Pancreas (tissue), 10 donors: ENCODE measurements around the gene CHMP2A. TPM values are rescaled to one million over a fixed set of nuclear protein-coding genes. Genes with fewer than 3 reads are reported as not detected.
"Not testable (repeated sequence)": the region's sequence is repeated elsewhere in the genome, so short reads cannot be mapped to it uniquely, and the experiment has no call there.

ENCODE experiments used
- ATAC-seq, 4 donors: fragments of 200-7000 bp; cut with Tn5 transposase; one replicate each; pipeline versions ENCODE4 v1.8.0 to v1.9.1; 2020; ENCODE audit warnings: mild to moderate bottlenecking in 4 of 4, moderate library complexity in 4 of 4
- DNase-seq, 6 donors: peaks; one replicate each; pipeline ENCODE4 v3.0.0-alpha.2; 2020
- FAIRE-seq: peaks from 2 replicates; lab custom pipeline; 2012; peaks lifted over from hg19 to GRCh38; lab: Jason Lieb, UNC
- H3K27ac ChIP-seq, 4 donors: fragments of 200-600 bp; sonication (generic); 1 replicate in 3 of 4; 2 replicates in 1 of 4; pipeline versions ENCODE4 v1.5.0 to v1.8.0; 2020
- H3K27me3 ChIP-seq, 4 donors: fragments of 200-600 bp; one replicate each; pipeline ENCODE4 v1.8.0; 2021
- H3K36me3 ChIP-seq, 3 donors: fragments of 200-600 bp; sonication (generic) in 1 of 3; one replicate each; pipeline versions ENCODE4 v1.5.0 to v1.8.0; 2020 to 2021
- H3K4me1 ChIP-seq, 3 donors: fragments of 200-600 bp; one replicate each; pipeline ENCODE4 v1.8.0; 2021
- H3K4me3 ChIP-seq, 4 donors: fragments of 200-600 bp; sonication (generic) in 2 of 4; one replicate each; pipeline versions ENCODE4 v1.5.0 to v1.8.0; 2020 to 2021
- H3K9me3 ChIP-seq, 4 donors: fragments of 200-600 bp; one replicate each; pipeline ENCODE4 v1.8.0; 2021
- CTCF ChIP-seq, 4 donors: fragments of 200-600 bp; sonication (generic) in 3 of 4; IDR thresholded peaks; one replicate each; pipeline versions ENCODE4 v1.5.0 to v1.8.0; 2021; ENCODE audit warnings: antibody characterized with exemption in 4 of 4
- WGBS, 2 donors: extraction: QIAGEN DNeasy Blood & Tissue Kit; methylation state at CpG; one replicate each; pipeline ENCODE4 v1.1.7; 2013; 5-methylcytosine and 5-hydroxymethylcytosine counted together
- intact Hi-C, 3 donors: fragments of 100-400 bp; cut with DNase I; formaldehyde crosslinking; loops; one replicate each; pipeline versions ENCODE4 v1.11.1 to v1.14.2; 2022
- microRNA-seq, 2 donors: library from miRNA; unstranded; fragments of <30 nt; microRNA quantifications; one replicate each; pipeline versions ENCODE4 to v1.1.0, GENCODE V29; 2019 to 2020
- polyA plus RNA-seq, 2 donors: library from polyadenylated mRNA; stranded (reverse); fragments of 200-250 nt; gene quantifications; one replicate each; pipeline ENCODE4 v1.2.3, GENCODE V29; 2013
- total RNA-seq, 6 donors: library from RNA; stranded (reverse); fragmentation: NEBNext Ultra II Directional in 4 of 6; extraction: Animal tissue kit (Norgen Biotek cat#: 25700) in 4 of 6; gene quantifications; one replicate each; pipeline versions ENCODE4 v1.2.1 to v1.2.4, GENCODE V29; 2021 to 2023
- donor health status: healthy with polysubstance abuse.
- donor health status: DM: no; HTN: no; CAD: no; lungs with moderate emphysema.
- donor health status: DM: no; HTN: no; CAD: no.
- donor health status: control.
- donor health status: control.
- donor health status: Bipolar disorder and iron deficiency.
- donor health status: DM: yes; HTN: yes; CAD: no.
- donor health status: DM: no; HTN: no; CAD: no.
- donor health status: DM: no; HTN: no; CAD: no.
- donor health status: DM: yes; HTN: yes; CAD: no.

Gene CHMP2A
- total and polyA plus RNA-seq, 8 donors = 45.8 to 118 (median 60.0) TPM

GRCh38 chr19:58511353-58512208 is 43.3 kb downstream of the CHMP2A start, which contains the start of gene SLC27A5:
SLC27A5 (minus strand) TSS chr19:58511992; CDS start chr19:58511955, 37 bp downstream.
- no peak within 1 kb of the TSS for H3K4me3 ChIP-seq
- DNase-seq (peak in 2 of 6 donors; percentile 7 to 76), FAIRE-seq (no peak), ATAC-seq (no peak)
- H3K4me1 ChIP-seq = peaks cover 0 to 7% (median 0%) of the 10 kb centered on the region in 3 donors
- intact Hi-C loops = no loop called here
- 75 to 83% methylated on average over 25 of the region's 25 CpGs for WGBS, 2 donors
- no peaks in the 10 kb centered on the region for H3K27me3 ChIP-seq
- no peaks in the 10 kb centered on the region for H3K9me3 ChIP-seq
- peaks cover 0 to under 1% (median 0%) of the 10 kb centered on the region in 3 donors for H3K36me3 ChIP-seq
- TF ChIP-seq CTCF (IDR thresholded peaks at IDR 0.05) = no peak
- no peak within 1 kb of the TSS for H3K27ac ChIP-seq

- FAIRE-seq (no peak), DNase-seq (no peak), ATAC-seq (no peak)
- no peaks in the 10 kb centered on the region for H3K9me3 ChIP-seq
- peaks cover 0 to 7% (median 0%) of the 10 kb centered on the region in 3 donors for H3K4me1 ChIP-seq
- no peaks in the 10 kb centered on the region for H3K36me3 ChIP-seq
- WGBS, 2 donors = 79 to 85% methylated on average over 8 of the region's 8 CpGs
- intact Hi-C loops = no loop called here
- H3K27ac ChIP-seq = no peak overlapping the region
- H3K4me3 ChIP-seq = no peak overlapping the region
- TF ChIP-seq CTCF (IDR thresholded peaks at IDR 0.05) = no peak
- H3K27me3 ChIP-seq = no peaks in the 10 kb centered on the region
These were observed 44.6 kb downstream of the CHMP2A start for GRCh38 chr19:58510084-58510862.

GRCh38 chr19:58509731-58510083 is 45.2 kb downstream of the CHMP2A start:
- Histone ChIP-seq H3K36me3 (no peaks in the 10 kb centered on the region), H3K27ac (no peak overlapping the region), H3K9me3 (no peaks in the 10 kb centered on the region), H3K27me3 (no peaks in the 10 kb centered on the region), H3K4me1 (peaks cover 0 to 7% (median 0%) of the 10 kb centered on the region in 3 donors), H3K4me3 (no peak overlapping the region)
- no peak for DNase-seq
- no peak for ATAC-seq
- 82 to 90% methylated on average over 11 of the region's 11 CpGs for WGBS, 2 donors
- TF ChIP-seq CTCF (IDR thresholded peaks at IDR 0.05) = no peak
- intact Hi-C loops = no loop called here
- no peak for FAIRE-seq

GRCh38 chr19:58507602-58508223 is 47.2 kb downstream of the CHMP2A start:
- H3K4me3 ChIP-seq, intact Hi-C loops, H3K27ac ChIP-seq, H3K27me3 ChIP-seq, ATAC-seq, DNase-seq, FAIRE-seq, H3K4me1 ChIP-seq, H3K36me3 ChIP-seq, H3K9me3 ChIP-seq: not testable (repeated sequence)
- 68 to 71% methylated on average over 7 of the region's 8 CpGs for WGBS, 2 donors

Small RNA genes lying within 50 kb of the gene (microRNA-seq; reads per million reads assigned to microRNA genes)
- gene MIR6807 = 0 reads per million in 2 donors

Other genes with a start within 250 kb of the CHMP2A start
- gene ERVK3-1, start 249.7 kb downstream of the CHMP2A start, total RNA-seq = 10 to 100 TPM in 5 of 6 donors, 1 to 10 TPM in 1; 8.6 to 17.6 (median 14.0) TPM
- 10 to 100 TPM; 21.0 to 41.6 TPM for gene ERVK3-1, start 249.7 kb downstream of the CHMP2A start, polyA plus RNA-seq
- gene ZSCAN22, start 228.1 kb downstream of the CHMP2A start, total RNA-seq = 1 to 10 TPM in 4 of 6 donors, under 1 TPM in 2; 0.97 to 2.5 (median 1.6) TPM
- gene ZSCAN22, start 228.1 kb downstream of the CHMP2A start, polyA plus RNA-seq = under 1 TPM; 0.65 to 0.87 TPM
- 10 to 100 TPM in 1 of 6 donors, 1 to 10 TPM in 5; 3.3 to 10.6 (median 5.9) TPM for gene A1BG, start 201.6 kb downstream of the CHMP2A start, total RNA-seq
- 10 to 100 TPM; 22.3 to 49.0 TPM for gene A1BG, start 201.6 kb downstream of the CHMP2A start, polyA plus RNA-seq
- gene ZNF497, start 192.4 kb downstream of the CHMP2A start, total RNA-seq = 1 to 10 TPM in 5 of 6 donors, under 1 TPM in 1; 0.95 to 2.0 (median 1.4) TPM
- 1 to 10 TPM; 4.7 to 5.3 TPM for gene ZNF497, start 192.4 kb downstream of the CHMP2A start, polyA plus RNA-seq
- gene ZNF837, start 174.1 kb downstream of the CHMP2A start, total RNA-seq = 1 to 10 TPM; 1.1 to 1.9 (median 1.7) TPM
- gene ZNF837, start 174.1 kb downstream of the CHMP2A start, polyA plus RNA-seq = 1 to 10 TPM; 3.1 to 3.8 TPM
- 1,000 to 10,000 TPM in 2 of 6 donors, 100 to 1,000 TPM in 4; 637 to 1,373 (median 887) TPM for gene RPS5, start 167.8 kb downstream of the CHMP2A start, total RNA-seq
- gene RPS5, start 167.8 kb downstream of the CHMP2A start, polyA plus RNA-seq = 100 to 1,000 TPM; 699 to 891 TPM
- not detected for gene RNF225, start 159.4 kb downstream of the CHMP2A start, total RNA-seq
- not detected for gene RNF225, start 159.4 kb downstream of the CHMP2A start, polyA plus RNA-seq
- 1 to 10 TPM; 4.3 to 8.5 (median 5.1) TPM for gene ZNF584, start 146.5 kb downstream of the CHMP2A start, total RNA-seq
- 1 to 10 TPM; 4.1 to 6.5 TPM for gene ZNF584, start 146.5 kb downstream of the CHMP2A start, polyA plus RNA-seq
- 1 to 10 TPM; 1.4 to 6.1 (median 2.1) TPM for gene ZNF132, start 115.0 kb downstream of the CHMP2A start, total RNA-seq
- gene ZNF132, start 115.0 kb downstream of the CHMP2A start, polyA plus RNA-seq = 1 to 10 TPM; 1.1 to 2.0 TPM
- 1 to 10 TPM; 3.5 to 5.6 (median 4.2) TPM for gene ZNF324B, start 103.5 kb downstream of the CHMP2A start, total RNA-seq
- gene ZNF324B, start 103.5 kb downstream of the CHMP2A start, polyA plus RNA-seq = 1 to 10 TPM; 3.0 to 4.5 TPM
- gene ZNF324, start 88.0 kb downstream of the CHMP2A start, total RNA-seq = 1 to 10 TPM; 4.2 to 7.3 (median 6.3) TPM
- gene ZNF324, start 88.0 kb downstream of the CHMP2A start, polyA plus RNA-seq = 1 to 10 TPM; 3.5 to 5.5 TPM
- 1 to 10 TPM; 4.4 to 6.6 (median 5.1) TPM for gene ZNF446, start 78.8 kb downstream of the CHMP2A start, total RNA-seq
- 10 to 100 TPM; 19.9 to 23.6 TPM for gene ZNF446, start 78.8 kb downstream of the CHMP2A start, polyA plus RNA-seq
- gene SLC27A5, start 43.1 kb downstream of the CHMP2A start, total RNA-seq = 1 to 10 TPM; 3.0 to 6.7 (median 5.0) TPM
- 10 to 100 TPM; 12.8 to 15.6 TPM for gene SLC27A5, start 43.1 kb downstream of the CHMP2A start, polyA plus RNA-seq
- 1 to 10 TPM; 4.3 to 9.3 (median 6.3) TPM for gene ZBTB45, start 35.3 kb downstream of the CHMP2A start, total RNA-seq
- gene ZBTB45, start 35.3 kb downstream of the CHMP2A start, polyA plus RNA-seq = 1 to 10 TPM; 5.8 to 7.5 TPM
- 100 to 1,000 TPM; 128 to 212 (median 174) TPM for gene TRIM28, start 11.0 kb downstream of the CHMP2A start, total RNA-seq
- gene TRIM28, start 11.0 kb downstream of the CHMP2A start, polyA plus RNA-seq = 100 to 1,000 TPM; 189 to 208 TPM
- gene UBE2M, start 3.5 kb upstream of the CHMP2A start, total RNA-seq = 10 to 100 TPM; 23.0 to 30.1 (median 25.3) TPM
- 10 to 100 TPM; 22.0 to 33.0 TPM for gene UBE2M, start 3.5 kb upstream of the CHMP2A start, polyA plus RNA-seq
- 10 to 100 TPM in 5 of 6 donors, 1 to 10 TPM in 1; 9.8 to 25.0 (median 11.6) TPM for gene MZF1, start 18.2 kb upstream of the CHMP2A start, total RNA-seq
- gene MZF1, start 18.2 kb upstream of the CHMP2A start, polyA plus RNA-seq = 10 to 100 TPM; 53.9 to 70.2 TPM